ENCODE data around the gene FAM83B.

Gene FAM83B

GRCh38 chr6:54835176-54835575, 11.4 kb upstream of the FAM83B start:
- no peak for TF ChIP-seq CTCF (conservative IDR thresholded peaks at IDR 0.05; ENCODE audit: control insufficient read depth, insufficient read depth, low read depth, low read length)
- no peak overlapping the region for H3K4me3 ChIP-seq (ENCODE audit: control insufficient read depth, low read depth, low read length)
- no peak for DNase-seq (ENCODE audit: low read depth)

GRCh38 chr6:54846857-54847674, 495 bp downstream of the FAM83B start:
- TF ChIP-seq CTCF (conservative IDR thresholded peaks at IDR 0.05; ENCODE audit: control insufficient read depth, insufficient read depth, low read depth, low read length) = no peak
- DNase-seq (ENCODE audit: low read depth) = no peak
- peak overlapping the region; percentile 10 for H3K4me3 ChIP-seq (ENCODE audit: control insufficient read depth, low read depth, low read length)

- no peak for TF ChIP-seq CTCF (conservative IDR thresholded peaks at IDR 0.05; ENCODE audit: control insufficient read depth, insufficient read depth, low read depth, low read length)
- H3K4me3 ChIP-seq (ENCODE audit: control insufficient read depth, low read depth, low read length) = no peak overlapping the region
- DNase-seq (ENCODE audit: low read depth) = peak; percentile 38
These were observed 1.4 kb downstream of the FAM83B start for GRCh38 chr6:54847799-54848597.

- DNase-seq (ENCODE audit: low read depth) = no peak
- no peak overlapping the region for H3K4me3 ChIP-seq (ENCODE audit: control insufficient read depth, low read depth, low read length)
- no peak for TF ChIP-seq CTCF (conservative IDR thresholded peaks at IDR 0.05; ENCODE audit: control insufficient read depth, insufficient read depth, low read depth, low read length)
These were observed 3.5 kb downstream of the FAM83B start for GRCh38 chr6:54850114-54850513.

- H3K4me3 ChIP-seq (ENCODE audit: control insufficient read depth, low read depth, low read length) = no peak overlapping the region
- DNase-seq (ENCODE audit: low read depth) = no peak
- no peak for TF ChIP-seq CTCF (conservative IDR thresholded peaks at IDR 0.05; ENCODE audit: control insufficient read depth, insufficient read depth, low read depth, low read length)
These were observed 9.6 kb downstream of the FAM83B start for GRCh38 chr6:54856129-54856528.

- TF ChIP-seq CTCF (conservative IDR thresholded peaks at IDR 0.05; ENCODE audit: control insufficient read depth, insufficient read depth, low read depth, low read length) = no peak
- no peak for DNase-seq (ENCODE audit: low read depth)
- no peak overlapping the region for H3K4me3 ChIP-seq (ENCODE audit: control insufficient read depth, low read depth, low read length)
These were observed 13.6 kb downstream of the FAM83B start for GRCh38 chr6:54860132-54860531.
